Adipocyte (in vitro differentiated cells): Measurements from ENCODE around the gene FOXK1.

Experiments
- DNase-seq: peaks from one replicate; pipeline ENCODE4 v3.0.0-alpha.2; 2015; ENCODE audit warnings: low read depth
- H3K27me3 ChIP-seq: replicated peaks from 2 replicates; pipeline ENCODE4 v1.7.0; 2013; ENCODE audit warnings: mild to moderate bottlenecking, low read length, moderate library complexity; ENCODE audit not compliant: control insufficient read depth, insufficient read depth
- H3K36me3 ChIP-seq: 2 replicates; pipeline ENCODE4 v1.7.0; 2013; ENCODE audit warnings: low read length, mild to moderate bottlenecking, moderate library complexity; ENCODE audit not compliant: control insufficient read depth, insufficient read depth, severe bottlenecking
- H3K4me1 ChIP-seq: 2 replicates; pipeline ENCODE4 v1.7.0; 2013; ENCODE audit warnings: mild to moderate bottlenecking, low read length, moderate library complexity; ENCODE audit not compliant: control insufficient read depth, insufficient read depth
- H3K4me3 ChIP-seq: 2 replicates; pipeline ENCODE4 v1.7.0; 2013; ENCODE audit warnings: mild to moderate bottlenecking, low read length, moderate library complexity
- H3K9ac ChIP-seq: 2 replicates; pipeline ENCODE4 v1.7.0; 2013; ENCODE audit warnings: mild to moderate bottlenecking, low read length, moderate library complexity
- H3K9me3 ChIP-seq: 2 replicates; pipeline ENCODE4 v1.7.0; 2013; ENCODE audit warnings: mild to moderate bottlenecking, low read length, moderate library complexity; ENCODE audit not compliant: control insufficient read depth

FOXK1 gene

DNA sequence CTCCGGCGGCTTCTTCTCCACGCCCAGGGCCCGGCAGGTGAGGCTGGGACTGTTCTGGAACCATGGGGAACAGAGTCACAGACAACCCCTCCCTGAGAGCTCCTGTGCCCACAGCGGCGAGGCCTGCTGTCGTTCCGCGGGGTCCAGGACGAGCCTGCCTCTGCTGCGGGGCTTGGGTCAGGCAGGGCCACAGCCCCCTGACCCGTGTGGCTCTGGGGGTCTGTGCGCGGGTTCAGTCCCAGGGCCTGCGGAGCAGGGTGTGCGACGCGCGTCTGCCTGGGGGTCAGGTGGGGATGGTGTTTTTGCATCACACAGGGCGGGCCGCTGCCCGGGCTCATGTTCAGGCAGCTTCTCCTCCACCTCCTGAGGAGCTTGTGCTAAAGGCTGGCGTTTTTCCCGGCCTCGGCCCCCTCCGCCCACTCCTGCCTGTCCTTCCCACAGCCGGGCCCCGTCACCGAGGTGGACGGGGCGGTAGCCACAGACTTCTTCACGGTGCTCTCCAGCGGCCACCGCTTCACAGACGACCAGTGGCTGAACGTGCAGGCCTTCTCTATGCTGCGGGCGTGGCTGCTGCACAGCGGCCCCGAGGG lies 101.8 kb downstream of the FOXK1 start:
- H3K27me3 ChIP-seq: no peaks in the 10 kb centered on the region
- no peak for DNase-seq
- H3K4me1 ChIP-seq: no peaks in the 10 kb centered on the region
- peaks cover 83% of the 10 kb centered on the region for H3K36me3 ChIP-seq
- no peak overlapping the region for H3K9ac ChIP-seq
- H3K9me3 ChIP-seq: no peaks in the 10 kb centered on the region
- H3K4me3 ChIP-seq: no peak overlapping the region

GRCh38 chr7:4784799-4785198 lies 102.7 kb downstream of the FOXK1 start:
- H3K4me1 ChIP-seq: no peaks in the 10 kb centered on the region
- no peaks in the 10 kb centered on the region for H3K9me3 ChIP-seq
- no peak overlapping the region for H3K9ac ChIP-seq
- no peak for DNase-seq
- no peak overlapping the region for H3K4me3 ChIP-seq
- H3K27me3 ChIP-seq: no peaks in the 10 kb centered on the region
- peaks cover 90% of the 10 kb centered on the region for H3K36me3 ChIP-seq

GRCh38 chr7:4785371-4785770 lies 103.3 kb downstream of the FOXK1 start:
- H3K27me3 ChIP-seq: no peaks in the 10 kb centered on the region
- no peak overlapping the region for H3K9ac ChIP-seq
- peaks cover 95% of the 10 kb centered on the region for H3K36me3 ChIP-seq
- H3K4me1 ChIP-seq: no peaks in the 10 kb centered on the region
- H3K4me3 ChIP-seq: no peak overlapping the region
- no peak for DNase-seq
- H3K9me3 ChIP-seq: no peaks in the 10 kb centered on the region

DNA sequence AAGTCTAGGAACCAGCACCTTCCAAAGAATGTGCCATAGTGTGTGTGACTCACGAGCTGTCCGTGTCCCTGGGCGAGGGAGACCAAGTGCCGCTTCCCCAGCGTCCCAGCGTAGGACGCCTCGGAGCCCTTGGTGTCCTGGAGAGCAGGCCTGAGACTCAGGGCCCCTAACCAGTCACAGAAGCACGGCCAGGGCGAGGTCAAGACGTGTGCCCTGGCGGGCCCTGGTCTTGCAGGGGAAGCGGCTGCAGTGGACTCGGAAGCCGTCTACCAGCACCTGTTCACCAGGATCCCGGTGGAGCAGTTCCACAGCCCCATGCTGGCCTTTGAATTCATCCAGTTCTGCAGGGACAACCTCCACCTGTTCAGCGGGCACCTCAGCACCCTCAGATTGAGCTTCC lies 103.9 kb downstream of the FOXK1 start:
- DNase-seq: no peak
- Histone ChIP-seq H3K4me1 (no peaks in the 10 kb centered on the region), H3K9me3 (no peaks in the 10 kb centered on the region), H3K36me3 (peaks cover 95% of the 10 kb centered on the region), H3K4me3 (no peak overlapping the region), H3K27me3 (no peaks in the 10 kb centered on the region), H3K9ac (no peak overlapping the region)

GRCh38 chr7:4787541-4787940 lies 105.4 kb downstream of the FOXK1 start:
- no peak overlapping the region for H3K4me3 ChIP-seq
- no peak overlapping the region for H3K9ac ChIP-seq
- no peaks in the 10 kb centered on the region for H3K4me1 ChIP-seq
- no peaks in the 10 kb centered on the region for H3K9me3 ChIP-seq
- no peaks in the 10 kb centered on the region for H3K27me3 ChIP-seq
- H3K36me3 ChIP-seq: peaks cover 90% of the 10 kb centered on the region
- DNase-seq: no peak

GRCh38 chr7:4787947-4788626 lies 106.0 kb downstream of the FOXK1 start:
- H3K36me3 ChIP-seq: peaks cover 84% of the 10 kb centered on the region

GRCh38 chr7:4788627-4789189 lies 106.6 kb downstream of the FOXK1 start:
- DNase-seq: no peak
- Histone ChIP-seq H3K27me3 (no peaks in the 10 kb centered on the region), H3K9me3 (no peaks in the 10 kb centered on the region), H3K36me3 (peaks cover 79% of the 10 kb centered on the region), H3K4me1 (no peaks in the 10 kb centered on the region), H3K4me3 (no peak overlapping the region), H3K9ac (no peak overlapping the region)

More at GRCh38 chr7:4787947-4788626, 106.0 kb downstream of the FOXK1 start:
- H3K9ac ChIP-seq: no peak overlapping the region
- H3K27me3 ChIP-seq: no peaks in the 10 kb centered on the region
- H3K4me3 ChIP-seq: no peak overlapping the region
- H3K4me1 ChIP-seq: no peaks in the 10 kb centered on the region
- H3K9me3 ChIP-seq: no peaks in the 10 kb centered on the region
- no peak for DNase-seq

DNA sequence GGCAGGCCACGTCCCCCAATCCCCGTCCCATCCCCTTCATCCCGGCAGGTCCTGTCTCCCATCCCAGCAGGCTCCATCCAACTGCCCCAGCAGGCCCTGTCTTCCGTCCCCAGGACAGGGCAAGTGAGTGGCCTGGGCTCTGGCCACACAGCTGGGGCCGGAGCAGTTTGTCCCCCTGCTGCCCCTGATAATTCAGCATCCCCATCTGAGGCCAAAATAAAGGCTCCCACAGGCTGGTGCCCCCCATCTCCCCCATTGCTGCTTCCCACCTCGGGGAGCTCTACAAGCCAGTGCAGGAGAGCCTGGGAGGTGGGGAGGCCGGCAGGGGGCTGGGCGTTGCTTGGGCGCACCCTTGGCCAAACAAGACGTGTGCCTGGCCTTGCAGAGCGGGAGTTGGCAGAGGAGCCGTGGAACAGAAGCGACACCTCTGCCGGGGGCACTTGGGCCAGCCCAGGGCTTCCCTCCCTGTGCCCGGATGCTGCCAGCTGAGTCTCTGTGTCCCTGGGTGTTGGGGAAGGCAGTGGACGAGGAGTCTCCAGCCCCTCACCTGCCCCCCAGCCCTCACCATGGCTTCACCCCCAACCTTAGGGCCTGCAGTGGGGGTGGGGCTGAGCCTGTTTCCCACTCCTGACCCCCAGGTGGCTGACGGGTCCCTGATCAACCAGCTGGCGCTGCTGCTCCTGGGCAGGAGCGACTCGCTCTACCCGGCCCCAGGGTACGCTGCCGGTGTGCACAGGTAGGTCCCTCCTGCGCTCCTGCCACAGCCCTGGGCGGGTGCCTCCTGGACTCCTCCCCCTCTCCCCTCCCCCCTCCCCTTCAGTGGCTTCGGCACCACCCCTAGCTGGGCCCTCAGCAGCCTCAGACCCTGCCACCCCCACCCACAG lies 107.3 kb downstream of the FOXK1 start:
- Histone ChIP-seq H3K9me3 (no peaks in the 10 kb centered on the region), H3K27me3 (no peaks in the 10 kb centered on the region), H3K4me3 (no peak overlapping the region), H3K4me1 (no peaks in the 10 kb centered on the region), H3K36me3 (peaks cover 71% of the 10 kb centered on the region), H3K9ac (no peak overlapping the region)
- DNase-seq: no peak

- H3K4me3 ChIP-seq: no peak overlapping the region
- no peak overlapping the region for H3K9ac ChIP-seq
- DNase-seq: no peak
- no peaks in the 10 kb centered on the region for H3K27me3 ChIP-seq
- no peaks in the 10 kb centered on the region for H3K9me3 ChIP-seq
- H3K36me3 ChIP-seq: peaks cover 65% of the 10 kb centered on the region
- H3K4me1 ChIP-seq: no peaks in the 10 kb centered on the region
These were observed 108.0 kb downstream of the FOXK1 start for GRCh38 chr7:4790078-4790465.

DNA sequence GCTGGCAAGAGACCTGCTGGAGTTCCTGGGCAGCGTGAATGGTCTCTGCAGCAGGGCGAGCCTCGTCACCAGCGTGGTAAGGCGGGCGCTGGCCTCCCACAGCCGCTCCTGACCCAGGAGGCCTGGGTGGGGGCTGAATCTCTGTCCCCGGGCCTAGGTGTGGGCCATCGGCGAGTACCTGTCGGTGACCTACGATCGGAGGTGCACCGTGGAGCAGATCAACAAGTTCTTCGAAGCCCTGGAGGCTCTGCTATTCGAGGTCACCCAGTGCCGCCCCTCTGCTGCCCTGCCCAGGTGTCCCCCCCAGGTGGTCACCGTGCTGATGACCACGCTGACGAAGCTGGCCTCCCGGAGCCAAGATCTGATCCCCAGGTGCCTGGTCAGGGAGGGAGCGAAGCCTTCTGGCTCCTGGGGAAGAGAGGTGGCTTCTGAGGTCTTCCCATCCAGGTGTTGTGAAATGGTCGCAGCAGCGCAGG lies 108.5 kb downstream of the FOXK1 start:
- Histone ChIP-seq H3K9me3 (no peaks in the 10 kb centered on the region), H3K27me3 (no peaks in the 10 kb centered on the region), H3K36me3 (peaks cover 61% of the 10 kb centered on the region), H3K4me3 (no peak overlapping the region), H3K4me1 (no peaks in the 10 kb centered on the region), H3K9ac (no peak overlapping the region)
- DNase-seq: no peak

DNA sequence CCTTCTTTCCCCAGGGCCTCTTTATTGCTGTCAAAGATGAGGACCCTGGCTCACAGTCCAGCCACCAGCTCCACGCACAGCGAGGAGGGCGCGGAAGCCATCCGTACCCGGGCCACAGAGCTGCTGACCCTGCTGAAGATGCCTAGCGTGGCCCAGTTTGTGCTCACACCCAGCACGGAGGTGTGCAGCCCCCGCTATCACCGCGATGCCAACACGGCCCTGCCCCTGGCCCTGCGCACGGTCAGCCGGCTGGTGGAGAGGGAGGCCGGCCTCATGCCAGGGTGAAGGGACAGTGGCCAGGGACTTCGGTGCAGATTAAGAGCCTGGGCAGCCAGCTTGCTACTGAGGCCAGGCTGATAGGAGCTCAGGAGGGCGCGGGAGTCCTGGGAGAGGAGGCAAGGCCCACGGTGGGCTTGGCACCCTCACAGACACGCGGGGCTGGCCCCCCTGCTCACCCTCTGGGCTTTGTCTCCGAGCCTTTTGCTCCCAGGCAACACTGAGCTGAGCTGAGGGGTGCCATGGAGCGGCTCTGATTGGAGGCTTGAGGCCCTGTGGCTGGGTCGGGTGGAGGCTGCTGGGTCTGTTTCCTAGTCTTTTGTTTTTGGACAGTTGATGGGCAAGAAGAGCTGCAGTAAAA lies 109.1 kb downstream of the FOXK1 start:
- no peaks in the 10 kb centered on the region for H3K27me3 ChIP-seq
- no peak for DNase-seq
- H3K4me3 ChIP-seq: no peak overlapping the region

More for the DNA sequence above, 109.1 kb downstream of the FOXK1 start:
- no peak overlapping the region for H3K9ac ChIP-seq
- no peaks in the 10 kb centered on the region for H3K9me3 ChIP-seq
- no peaks in the 10 kb centered on the region for H3K4me1 ChIP-seq
- peaks cover 54% of the 10 kb centered on the region for H3K36me3 ChIP-seq
